Upper lobe of left lung (tissue), 6 donors: ENCODE data around the gene RBM5. TPM values are rescaled to one million over a fixed set of nuclear protein-coding genes. Genes with fewer than 3 reads are reported as not detected.

Experiments
- ATAC-seq, 2 donors: fragments of 200-7000 bp; cut with Tn5 transposase; one replicate each; pipeline ENCODE4 v1.9.1; 2022; ENCODE audit warnings: mild to moderate bottlenecking in 2 of 2, moderate library complexity in 2 of 2; ENCODE audit not compliant: low FRiP score in 2 of 2
- DNase-seq, 2 donors: peaks; one replicate each; pipeline ENCODE4 v3.0.0-alpha.2; 2019 to 2020
- H3K27ac ChIP-seq, 4 donors: fragments of 200-600 bp; sonication (generic); one replicate each; pipeline ENCODE4 v1.5.1; 2016 to 2019
- H3K27me3 ChIP-seq, 4 donors: fragments of 200-600 bp; sonication (generic); one replicate each; pipeline ENCODE4 v1.5.1; 2017 to 2019
- H3K36me3 ChIP-seq, 4 donors: fragments of 200-600 bp; sonication (generic); one replicate each; pipeline ENCODE4 v1.5.1; 2016 to 2019
- H3K4me1 ChIP-seq, 4 donors: fragments of 200-600 bp; sonication (generic); one replicate each; pipeline ENCODE4 v1.5.1; 2018 to 2019
- H3K4me3 ChIP-seq, 4 donors: fragments of 200-600 bp; sonication (generic); one replicate each; pipeline ENCODE4 v1.5.1; 2017 to 2019; ENCODE audit warnings: mild to moderate bottlenecking in 2 of 4, moderate library complexity in 1 of 4
- H3K9me3 ChIP-seq, 4 donors: fragments of 200-600 bp; sonication (generic); one replicate each; pipeline ENCODE4 v1.5.1; 2018 to 2019
- EP300 ChIP-seq, 4 donors: sonication (generic); formaldehyde crosslinking; IDR thresholded peaks; one replicate each; pipeline ENCODE4 v1.5.1; 2017; ENCODE audit warnings: antibody characterized with exemption in 4 of 4, control low read depth in 2 of 4
- POLR2A ChIP-seq, 4 donors: fragments of 450-650 bp; IDR thresholded peaks; one replicate each; pipeline ENCODE4 v1.5.1; 2016 to 2017; ENCODE audit warnings: antibody characterized with exemption in 4 of 4, mild to moderate bottlenecking in 2 of 4
- POLR2AphosphoS5 ChIP-seq, 2 donors: sonication (generic); formaldehyde crosslinking; IDR thresholded peaks; one replicate each; pipeline ENCODE4 v1.5.1; 2017; ENCODE audit warnings: antibody characterized with exemption in 2 of 2
- WGBS, 2 donors: methylation state at CpG; one replicate each; pipeline ENCODE4 v1.1.5; 2017 to 2018; 5-methylcytosine and 5-hydroxymethylcytosine counted together
- total RNA-seq, 6 donors: library from RNA; depleted of rRNA in 4 of 6; stranded (reverse); fragments of >200 nt in 4 of 6; gene quantifications; one replicate each; pipeline versions ENCODE4 v1.1.0 to v1.2.1, GENCODE V29; 2016 to 2021
- TF ChIP-seq, protein P1 (sequence below), 6 experiments: fragments of 450-650 bp in 4 of 6; fragments of 200-600 bp in 2 of 6; sonication (generic) in 2 of 6; IDR thresholded peaks; one replicate each; pipeline ENCODE4 v1.5.1; 2016 to 2019; ENCODE audit warnings: antibody characterized with exemption in 6 of 6
- donor health status: DM: no; HTN: no; CAD: no; lungs with moderate emphysema.
- donor health status: DM: no; HTN: yes; CAD: no; lungs with severe emphysema.

Gene RBM5
- total RNA-seq, 6 donors from 2014 or later = 130 to 713 (median 189) TPM

DNA sequence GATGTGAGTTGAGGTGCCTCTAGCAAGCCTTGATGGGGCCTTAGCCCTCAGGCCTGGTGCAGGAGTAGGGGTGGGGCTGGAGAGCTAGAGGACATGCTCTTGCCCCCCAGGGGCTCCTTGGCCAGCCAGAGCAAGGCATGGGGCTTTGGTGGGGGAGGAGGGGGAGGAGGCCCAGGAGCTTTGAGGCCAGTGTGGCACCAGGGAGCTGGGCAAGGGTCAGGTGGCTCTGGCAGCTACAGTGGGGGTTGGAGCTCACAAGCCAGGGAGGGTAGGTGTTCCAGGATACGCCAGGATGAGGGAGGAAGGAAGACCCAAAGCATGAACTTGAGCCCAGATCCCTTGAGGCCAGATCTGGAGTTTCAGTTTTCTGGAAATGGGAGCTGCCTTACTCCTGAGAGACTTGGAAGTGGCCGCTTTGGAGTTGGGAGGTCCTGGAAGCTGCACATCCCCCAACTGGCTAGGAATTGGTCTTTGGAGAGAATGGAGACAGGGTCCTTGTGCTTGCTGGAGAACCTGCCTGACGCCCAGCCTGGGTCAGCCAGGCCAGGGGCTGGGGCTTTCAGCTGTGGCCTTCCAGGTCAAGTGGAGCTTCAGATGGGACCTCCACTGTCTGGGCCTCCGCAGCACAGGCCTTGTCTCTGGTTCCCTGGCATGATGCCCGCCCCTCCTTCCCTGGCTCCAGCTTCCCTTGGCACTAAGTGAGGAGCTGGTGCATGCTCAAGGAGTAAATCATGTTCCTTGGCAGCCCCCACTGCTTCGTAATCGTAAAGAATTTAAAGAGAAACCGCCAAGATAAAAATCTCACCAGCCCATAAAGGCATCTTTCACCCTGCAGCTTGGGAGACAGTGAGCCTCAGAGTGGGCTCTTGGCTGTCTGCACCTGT is 75.1 kb downstream of the RBM5 start:
- Histone ChIP-seq H3K4me3 (no peak overlapping the region), H3K9me3 (no peaks in the 10 kb centered on the region), H3K27me3 (no peaks in the 10 kb centered on the region), H3K4me1 (peaks cover 81 to 100% (median 94%) of the 10 kb centered on the region in 4 donors), H3K27ac (peak overlapping the region; percentile 74 to 95 (median 84)), H3K36me3 (no peaks in the 10 kb centered on the region)
- ATAC-seq = no peak
- WGBS, 2 donors = 36 to 54% methylated on average over 5 to 8 of the region's 8 CpGs
- peak in 1 of 2 donors; percentile 59 for DNase-seq
- peak in 1 of 2 donors; percentile 36 for TF ChIP-seq POLR2AphosphoS5 (IDR thresholded peaks at IDR 0.05)
- TF ChIP-seq, protein P1, sequence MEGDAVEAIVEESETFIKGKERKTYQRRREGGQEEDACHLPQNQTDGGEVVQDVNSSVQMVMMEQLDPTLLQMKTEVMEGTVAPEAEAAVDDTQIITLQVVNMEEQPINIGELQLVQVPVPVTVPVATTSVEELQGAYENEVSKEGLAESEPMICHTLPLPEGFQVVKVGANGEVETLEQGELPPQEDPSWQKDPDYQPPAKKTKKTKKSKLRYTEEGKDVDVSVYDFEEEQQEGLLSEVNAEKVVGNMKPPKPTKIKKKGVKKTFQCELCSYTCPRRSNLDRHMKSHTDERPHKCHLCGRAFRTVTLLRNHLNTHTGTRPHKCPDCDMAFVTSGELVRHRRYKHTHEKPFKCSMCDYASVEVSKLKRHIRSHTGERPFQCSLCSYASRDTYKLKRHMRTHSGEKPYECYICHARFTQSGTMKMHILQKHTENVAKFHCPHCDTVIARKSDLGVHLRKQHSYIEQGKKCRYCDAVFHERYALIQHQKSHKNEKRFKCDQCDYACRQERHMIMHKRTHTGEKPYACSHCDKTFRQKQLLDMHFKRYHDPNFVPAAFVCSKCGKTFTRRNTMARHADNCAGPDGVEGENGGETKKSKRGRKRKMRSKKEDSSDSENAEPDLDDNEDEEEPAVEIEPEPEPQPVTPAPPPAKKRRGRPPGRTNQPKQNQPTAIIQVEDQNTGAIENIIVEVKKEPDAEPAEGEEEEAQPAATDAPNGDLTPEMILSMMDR (IDR thresholded peaks at IDR 0.05) = no peak

GRCh38 chr3:50164481-50164880 is 75.8 kb downstream of the RBM5 start:
- ATAC-seq (no peak), DNase-seq (no peak)
- Histone ChIP-seq H3K27ac (peak overlapping the region; percentile 74 to 95 (median 84)), H3K36me3 (no peaks in the 10 kb centered on the region), H3K4me1 (peaks cover 81 to 100% (median 93%) of the 10 kb centered on the region in 4 donors), H3K4me3 (no peak overlapping the region), H3K9me3 (no peaks in the 10 kb centered on the region), H3K27me3 (no peaks in the 10 kb centered on the region)
- 36 to 75% methylated on average over 1 of the region's 1 CpG for WGBS, 2 donors
- TF ChIP-seq POLR2A (IDR thresholded peaks at IDR 0.05) (no peak), EP300 (IDR thresholded peaks at IDR 0.05) (no peak), POLR2AphosphoS5 (IDR thresholded peaks at IDR 0.05) (no peak)
- TF ChIP-seq, protein P1 (IDR thresholded peaks at IDR 0.05) = no peak

GRCh38 chr3:50164984-50165909 is 76.5 kb downstream of the RBM5 start:
- 45 to 62% methylated on average over 3 to 6 of the region's 7 CpGs for WGBS, 2 donors
- Histone ChIP-seq H3K27ac (peak overlapping the region; percentile 74 to 95 (median 84)), H3K9me3 (no peaks in the 10 kb centered on the region), H3K4me3 (no peak overlapping the region), H3K36me3 (no peaks in the 10 kb centered on the region), H3K27me3 (no peaks in the 10 kb centered on the region), H3K4me1 (peaks cover 80 to 100% (median 94%) of the 10 kb centered on the region in 4 donors)
- ATAC-seq (no peak), DNase-seq (peak in 1 of 2 donors; percentile 67)
- TF ChIP-seq EP300 (IDR thresholded peaks at IDR 0.05) (no peak), POLR2A (IDR thresholded peaks at IDR 0.05) (no peak), POLR2AphosphoS5 (IDR thresholded peaks at IDR 0.05) (no peak)
- TF ChIP-seq, protein P1 (IDR thresholded peaks at IDR 0.05) = no peak

- no peak for DNase-seq
These were observed 77.3 kb downstream of the RBM5 start for GRCh38 chr3:50165910-50166538.

More at GRCh38 chr3:50165910-50166538, 77.3 kb downstream of the RBM5 start:
- TF ChIP-seq, protein P1 (IDR thresholded peaks at IDR 0.05) = no peak
- TF ChIP-seq POLR2AphosphoS5 (IDR thresholded peaks at IDR 0.05) (peak in 1 of 2 donors; percentile 11), POLR2A (IDR thresholded peaks at IDR 0.05) (no peak), EP300 (IDR thresholded peaks at IDR 0.05) (no peak)
- WGBS, 2 donors = 9 to 30% methylated on average over 5 to 15 of the region's 15 CpGs
- H3K36me3 ChIP-seq = no peaks in the 10 kb centered on the region
- peaks cover 86 to 99% (median 91%) of the 10 kb centered on the region in 4 donors for H3K4me1 ChIP-seq
- H3K9me3 ChIP-seq = no peaks in the 10 kb centered on the region
- H3K27me3 ChIP-seq = no peaks in the 10 kb centered on the region
- ATAC-seq = no peak
- H3K27ac ChIP-seq = peak overlapping the region; percentile 74 to 95 (median 84)
- H3K4me3 ChIP-seq = peak overlapping the region in 1 of 4 donors; percentile 8
